ENCODE results near the gene SETD2. TPM values are rescaled to one million over a fixed set of nuclear protein-coding genes. Genes with fewer than 3 reads are reported as not detected.
A peak's percentile ranks its signal among the peaks of the same experiment; 100 is the strongest.

Gene SETD2
- total RNA-seq, 1 donor: 121 TPM

DNA sequence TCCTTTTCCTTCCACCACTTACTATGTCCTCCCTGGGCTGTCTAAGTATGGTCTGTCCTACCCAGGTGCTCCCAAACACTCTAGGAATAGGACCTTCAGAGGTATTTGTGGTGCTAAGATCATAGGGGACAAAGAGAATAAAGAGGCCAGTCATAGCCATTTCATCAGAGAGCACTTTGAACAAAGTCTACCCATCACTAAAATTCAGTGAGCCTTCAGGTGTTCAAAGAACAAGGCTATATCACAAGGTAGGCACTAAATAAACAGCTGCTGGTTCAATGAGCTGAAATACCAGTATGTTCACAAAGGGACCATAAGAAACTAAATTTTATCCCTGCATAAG, 145.7 kb downstream of the SETD2 start:
- Histone ChIP-seq H3K9me3 (ENCODE audit: low read depth, low read length) (no peaks in the 10 kb centered on the region), H3K27me3 (ENCODE audit: insufficient read depth, low read length) (no peaks in the 10 kb centered on the region), H3K4me3 (ENCODE audit: low read length) (no peak overlapping the region), H3K4me1 (ENCODE audit: insufficient read depth, low read length) (peaks cover 23% of the 10 kb centered on the region)

DNA sequence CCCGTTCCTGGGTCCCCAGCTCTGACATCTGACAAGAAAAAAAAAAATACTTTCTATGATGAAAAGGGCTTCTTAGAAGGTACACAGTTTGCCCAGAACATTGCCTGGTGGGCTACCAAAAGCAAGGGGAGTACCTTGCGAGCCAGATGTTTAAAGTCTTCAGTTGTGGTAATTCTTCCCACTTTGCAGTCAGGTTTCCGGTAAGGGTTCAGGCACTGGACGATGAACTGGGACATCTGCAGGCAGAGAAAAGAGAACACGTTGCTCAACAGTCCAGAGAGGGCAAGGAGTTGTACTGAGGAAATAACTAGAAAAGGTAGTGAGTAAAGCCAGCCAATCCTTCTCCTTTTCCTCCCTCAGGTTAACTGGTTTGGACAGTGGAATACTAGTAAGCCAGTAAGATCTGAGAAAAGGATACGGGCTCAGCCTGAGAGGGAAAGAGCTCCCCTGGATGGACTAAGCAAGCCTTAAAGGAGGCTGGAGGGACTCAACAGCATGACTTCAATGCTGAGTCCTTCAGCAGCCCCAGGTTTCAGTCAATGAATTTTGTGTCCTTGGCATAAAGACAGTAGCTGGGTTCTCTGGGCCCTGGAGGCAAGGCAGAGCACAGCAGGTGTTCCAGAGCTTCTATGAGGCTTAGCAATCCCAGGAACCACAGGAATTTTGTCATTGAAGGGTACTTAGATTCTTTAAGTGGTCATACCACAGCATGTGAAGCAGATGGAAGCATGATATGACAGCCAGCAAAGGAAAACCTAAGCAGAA, 146.2 kb downstream of the SETD2 start:
- no peaks in the 10 kb centered on the region for H3K27me3 ChIP-seq (ENCODE audit: insufficient read depth, low read length)
- no peak overlapping the region for H3K4me3 ChIP-seq (ENCODE audit: low read length)
- H3K4me1 ChIP-seq (ENCODE audit: insufficient read depth, low read length): peaks cover 23% of the 10 kb centered on the region
- H3K9me3 ChIP-seq (ENCODE audit: low read depth, low read length): no peaks in the 10 kb centered on the region

DNA sequence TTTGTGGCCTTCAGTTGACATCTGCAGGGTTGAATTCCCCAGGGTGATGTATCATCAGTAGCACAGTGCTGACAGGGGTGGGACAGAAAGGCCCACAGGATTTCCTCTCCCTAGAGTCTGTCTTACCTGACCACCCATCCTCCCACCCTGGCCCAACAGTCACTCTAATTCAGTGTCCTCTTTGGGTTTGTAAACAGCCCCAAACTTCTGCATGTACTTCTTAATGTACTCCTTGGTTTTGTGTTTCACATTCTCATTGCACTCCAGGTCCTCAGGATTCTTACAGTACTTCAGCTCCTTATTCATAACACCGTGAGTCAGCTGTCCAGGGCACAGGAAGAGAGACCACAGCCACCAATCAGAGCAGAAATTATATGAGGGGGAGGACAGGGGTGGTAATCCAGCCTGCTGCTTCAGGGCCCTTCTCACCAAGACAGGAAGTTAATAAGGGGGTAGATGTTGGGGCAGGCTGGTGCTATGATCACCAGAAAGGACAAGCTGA, 146.9 kb downstream of the SETD2 start:
- no peaks in the 10 kb centered on the region for H3K27me3 ChIP-seq (ENCODE audit: insufficient read depth, low read length)
- H3K9me3 ChIP-seq (ENCODE audit: low read depth, low read length): no peaks in the 10 kb centered on the region
- peaks cover 23% of the 10 kb centered on the region for H3K4me1 ChIP-seq (ENCODE audit: insufficient read depth, low read length)
- H3K4me3 ChIP-seq (ENCODE audit: low read length): no peak overlapping the region

- Histone ChIP-seq H3K9me3 (ENCODE audit: low read depth, low read length) (no peaks in the 10 kb centered on the region), H3K4me3 (ENCODE audit: low read length) (no peak overlapping the region), H3K4me1 (ENCODE audit: insufficient read depth, low read length) (peaks cover 23% of the 10 kb centered on the region), H3K27me3 (ENCODE audit: insufficient read depth, low read length) (no peaks in the 10 kb centered on the region)
These were observed 147.6 kb downstream of the SETD2 start for GRCh38 chr3:47016086-47016933.

- Histone ChIP-seq H3K9me3 (ENCODE audit: low read depth, low read length) (no peaks in the 10 kb centered on the region), H3K27me3 (ENCODE audit: insufficient read depth, low read length) (no peaks in the 10 kb centered on the region), H3K4me1 (ENCODE audit: insufficient read depth, low read length) (peaks cover 25% of the 10 kb centered on the region), H3K4me3 (ENCODE audit: low read length) (no peak overlapping the region)
These were observed 148.8 kb downstream of the SETD2 start for GRCh38 chr3:47015151-47015550.

GRCh38 chr3:47014036-47014435, 149.9 kb downstream of the SETD2 start:
- Histone ChIP-seq H3K9me3 (ENCODE audit: low read depth, low read length) (no peaks in the 10 kb centered on the region), H3K4me1 (ENCODE audit: insufficient read depth, low read length) (peaks cover 31% of the 10 kb centered on the region), H3K27me3 (ENCODE audit: insufficient read depth, low read length) (no peaks in the 10 kb centered on the region), H3K4me3 (ENCODE audit: low read length) (no peak overlapping the region)

- H3K4me1 ChIP-seq (ENCODE audit: insufficient read depth, low read length): peaks cover 34% of the 10 kb centered on the region
- no peak overlapping the region for H3K4me3 ChIP-seq (ENCODE audit: low read length)
- no peaks in the 10 kb centered on the region for H3K27me3 ChIP-seq (ENCODE audit: insufficient read depth, low read length)
- H3K9me3 ChIP-seq (ENCODE audit: low read depth, low read length): no peaks in the 10 kb centered on the region
These were observed 150.7 kb downstream of the SETD2 start for GRCh38 chr3:47013231-47013630.

DNA sequence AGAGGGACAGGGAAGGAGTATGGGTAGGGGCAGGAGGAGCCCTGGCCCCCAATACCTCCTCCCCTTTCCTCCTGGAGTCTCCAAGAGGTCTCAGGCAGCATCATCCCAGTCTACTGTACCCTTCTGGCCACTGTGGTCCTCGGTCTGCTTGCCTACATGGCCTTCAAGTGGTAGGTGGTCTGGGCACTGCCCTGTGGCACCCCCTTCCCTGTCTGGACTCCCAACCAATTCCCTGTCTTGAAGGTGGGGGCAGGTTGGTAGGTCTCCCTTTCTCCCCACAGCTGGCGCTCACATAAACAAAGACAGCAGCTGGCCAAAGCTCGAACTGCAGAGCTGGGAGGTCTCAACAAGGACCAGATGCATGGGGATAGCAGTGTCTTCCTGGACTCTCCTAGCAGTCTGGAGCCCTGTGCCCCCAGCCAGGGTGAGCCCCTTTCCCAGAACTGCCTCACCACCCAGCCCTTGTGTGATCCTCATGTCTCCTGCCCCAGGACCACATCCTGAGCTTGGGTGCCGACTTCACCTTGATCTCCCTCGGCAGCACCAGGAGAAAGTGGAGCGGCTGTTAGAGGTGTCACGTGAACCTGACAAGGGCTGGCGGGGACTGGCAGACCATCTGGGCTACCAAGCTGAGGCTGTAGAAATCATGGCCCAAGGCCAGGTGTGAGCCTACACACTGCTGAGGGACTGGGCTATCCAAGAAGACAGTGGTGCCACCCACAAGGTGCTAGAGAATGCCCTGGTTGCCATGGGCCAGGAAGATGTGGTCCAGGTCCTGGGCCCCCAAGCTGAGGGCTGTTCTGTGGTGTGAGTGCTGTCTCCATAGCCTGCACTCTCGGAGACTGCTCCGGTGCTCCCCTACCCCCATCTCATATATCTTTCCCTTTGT, 151.3 kb downstream of the SETD2 start:
- H3K9me3 ChIP-seq (ENCODE audit: low read depth, low read length): no peaks in the 10 kb centered on the region
- H3K4me3 ChIP-seq (ENCODE audit: low read length): no peak overlapping the region
- H3K4me1 ChIP-seq (ENCODE audit: insufficient read depth, low read length): peaks cover 28% of the 10 kb centered on the region
- H3K27me3 ChIP-seq (ENCODE audit: insufficient read depth, low read length): no peaks in the 10 kb centered on the region

DNA sequence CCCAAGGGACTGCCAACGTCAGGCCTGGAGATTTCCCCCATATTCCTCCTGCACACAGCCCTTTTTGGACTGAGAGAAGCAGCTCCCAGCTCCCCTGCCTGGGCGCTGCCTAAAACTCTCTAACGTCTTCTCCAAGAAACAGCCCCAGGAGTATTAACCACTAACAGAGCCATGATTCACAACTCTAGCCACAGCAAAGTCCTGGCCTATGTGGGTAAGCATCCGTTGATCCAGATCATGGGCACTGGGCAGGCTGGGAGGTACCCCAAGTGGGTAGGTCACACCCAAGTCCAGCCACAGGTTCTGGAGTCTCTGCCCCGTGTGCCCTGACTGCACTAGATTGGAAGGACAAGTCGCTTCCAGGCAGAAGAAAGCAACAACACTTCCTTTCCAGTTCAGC, 152.5 kb downstream of the SETD2 start:
- H3K9me3 ChIP-seq (ENCODE audit: low read depth, low read length): no peaks in the 10 kb centered on the region
- H3K4me1 ChIP-seq (ENCODE audit: insufficient read depth, low read length): peaks cover 16% of the 10 kb centered on the region
- H3K27me3 ChIP-seq (ENCODE audit: insufficient read depth, low read length): no peaks in the 10 kb centered on the region
- no peak overlapping the region for H3K4me3 ChIP-seq (ENCODE audit: low read length)

GRCh38 chr3:47010910-47011309, 153.0 kb downstream of the SETD2 start:
- Histone ChIP-seq H3K9me3 (ENCODE audit: low read depth, low read length) (no peaks in the 10 kb centered on the region), H3K4me1 (ENCODE audit: insufficient read depth, low read length) (peaks cover 16% of the 10 kb centered on the region), H3K27me3 (ENCODE audit: insufficient read depth, low read length) (no peaks in the 10 kb centered on the region)

DNA sequence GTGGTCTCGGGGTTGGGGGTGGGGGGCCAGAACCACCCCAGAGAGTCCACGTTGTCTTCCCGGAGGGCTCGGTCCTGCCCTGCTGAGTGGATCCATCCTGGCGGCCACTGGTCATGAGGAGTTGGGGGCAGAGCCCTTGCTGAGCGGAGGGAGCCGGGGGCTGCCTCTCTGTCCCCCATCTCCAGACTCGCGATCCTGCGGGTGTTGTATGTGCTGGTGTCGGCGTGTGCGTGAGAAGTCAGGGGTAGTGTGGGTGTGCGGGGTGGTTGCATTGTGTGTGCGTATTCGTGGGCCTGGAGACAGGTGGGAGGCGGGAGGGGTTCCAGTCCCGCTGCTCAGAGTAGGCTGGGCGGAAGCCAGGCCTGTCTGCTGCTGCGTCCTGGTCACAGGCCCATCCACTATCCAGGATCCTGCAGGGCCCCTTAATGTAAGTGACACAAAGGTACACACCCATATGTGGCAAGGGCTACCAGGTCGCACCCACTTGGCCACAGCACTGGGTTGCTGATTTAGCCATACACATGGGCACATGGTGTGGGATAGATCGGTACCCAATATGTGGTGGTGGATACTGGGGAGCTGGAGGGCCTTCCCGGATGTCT, 153.7 kb downstream of the SETD2 start:
- no peaks in the 10 kb centered on the region for H3K9me3 ChIP-seq (ENCODE audit: low read depth, low read length)
- peaks cover 16% of the 10 kb centered on the region for H3K4me1 ChIP-seq (ENCODE audit: insufficient read depth, low read length)
- no peak overlapping the region for H3K4me3 ChIP-seq (ENCODE audit: low read length)
- H3K27me3 ChIP-seq (ENCODE audit: insufficient read depth, low read length): no peaks in the 10 kb centered on the region

More at GRCh38 chr3:47010910-47011309, 153.0 kb downstream of the SETD2 start:
- no peak overlapping the region for H3K4me3 ChIP-seq (ENCODE audit: low read length)

DNA sequence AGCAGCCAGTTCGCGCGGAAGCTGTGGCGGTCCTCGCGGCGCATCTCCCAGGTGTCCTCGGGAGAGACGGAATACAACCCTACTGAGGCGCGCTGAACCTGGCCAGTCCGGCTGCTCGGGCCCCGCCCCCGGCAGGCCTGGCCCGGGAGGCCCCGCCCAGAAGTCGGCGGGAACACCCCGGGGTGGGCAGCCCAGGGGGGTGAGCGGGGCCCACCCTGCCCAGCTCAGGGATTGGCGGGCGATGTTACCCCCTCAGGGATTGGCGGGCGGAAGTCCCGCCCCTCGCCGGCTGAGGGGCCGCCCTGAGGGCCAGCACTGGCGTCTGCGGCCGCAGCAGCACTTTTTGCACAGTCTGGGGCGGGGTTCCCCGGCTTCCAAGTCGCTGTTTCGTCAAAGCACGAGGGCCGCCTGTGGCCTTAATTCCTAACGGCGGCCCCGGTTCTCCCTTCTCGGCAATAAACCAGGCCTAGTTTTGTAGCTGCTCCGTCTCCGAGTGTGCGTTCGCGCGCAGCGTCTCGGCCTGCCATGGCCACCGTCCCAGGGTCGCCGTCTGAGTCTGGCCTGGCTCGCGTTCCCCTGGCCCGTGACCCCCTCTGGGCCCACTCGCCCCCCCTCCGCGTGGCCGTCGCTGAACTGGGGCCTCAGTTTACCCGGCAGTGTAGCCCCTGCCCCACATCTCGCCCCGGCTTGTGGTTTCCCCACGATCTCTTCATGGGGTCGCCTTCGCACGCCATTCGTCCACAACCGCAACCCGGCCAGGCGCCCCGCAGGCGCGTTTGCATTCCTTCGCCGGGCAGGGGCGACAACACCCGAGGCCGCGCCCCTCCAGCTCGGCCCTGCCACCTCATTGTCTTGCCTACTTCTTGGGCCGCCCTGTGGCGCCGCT, 154.4 kb downstream of the SETD2 start:
- peaks cover 16% of the 10 kb centered on the region for H3K4me1 ChIP-seq (ENCODE audit: insufficient read depth, low read length)

GRCh38 chr3:47008851-47009224, 155.1 kb downstream of the SETD2 start:
- no peaks in the 10 kb centered on the region for H3K27me3 ChIP-seq (ENCODE audit: insufficient read depth, low read length)
- H3K4me3 ChIP-seq (ENCODE audit: low read length): peak overlapping the region; percentile 31
- H3K4me1 ChIP-seq (ENCODE audit: insufficient read depth, low read length): peaks cover 16% of the 10 kb centered on the region
- H3K9me3 ChIP-seq (ENCODE audit: low read depth, low read length): no peaks in the 10 kb centered on the region

More for the DNA sequence above, 154.4 kb downstream of the SETD2 start:
- peak overlapping the region; percentile 31 for H3K4me3 ChIP-seq (ENCODE audit: low read length)
- H3K27me3 ChIP-seq (ENCODE audit: insufficient read depth, low read length): no peaks in the 10 kb centered on the region
- H3K9me3 ChIP-seq (ENCODE audit: low read depth, low read length): no peaks in the 10 kb centered on the region
